HG03039 (cell line): ENCODE results near the gene YPEL4.

Experiments
- ATAC-seq: cut with Tn5 transposase; IDR thresholded peaks from one replicate; pipeline ENCODE4 v1.9.1; 2021; ENCODE audit warnings: mild to moderate bottlenecking, moderate library complexity; ENCODE audit not compliant: unreplicated experiment

Gene YPEL4

GRCh38 chr11:57596266-57596885, 53.3 kb downstream of the YPEL4 start:
- no peak for ATAC-seq
